GM21528 (cell line): ENCODE data around the gene SIX5.

Experiments used
- ATAC-seq: cut with Tn5 transposase; IDR thresholded peaks from one replicate; pipeline ENCODE4 v1.9.1; 2021; ENCODE audit warnings: mild to moderate bottlenecking, moderate library complexity; ENCODE audit not compliant: unreplicated experiment, low FRiP score

The SIX5 gene

GRCh38 chr19:45778010-45778661, 9.1 kb upstream of the SIX5 start:
- ATAC-seq, result no peak

GRCh38 chr19:45777395-45777961, 8.4 kb upstream of the SIX5 start:
- no peak for ATAC-seq

GRCh38 chr19:45774765-45775164, 5.7 kb upstream of the SIX5 start:
- ATAC-seq, result no peak

- no peak for ATAC-seq
These were observed 4.3 kb upstream of the SIX5 start for GRCh38 chr19:45773384-45773783.

GRCh38 chr19:45772912-45773311, 3.9 kb upstream of the SIX5 start:
- ATAC-seq, result no peak

- ATAC-seq, result no peak
These were observed 3.2 kb upstream of the SIX5 start for GRCh38 chr19:45772130-45772840.

- no peak for ATAC-seq
These were observed 2.4 kb upstream of the SIX5 start for GRCh38 chr19:45771311-45771933.

GRCh38 chr19:45770192-45771101, 1.4 kb upstream of the SIX5 start:
- ATAC-seq, result peak; percentile 46

GRCh38 chr19:45769821-45770191, 754 bp upstream of the SIX5 start:
- no peak for ATAC-seq

GRCh38 chr19:45768655-45768983, 433 bp downstream of the SIX5 start:
- ATAC-seq, result no peak

GRCh38 chr19:45767881-45768654, 984 bp downstream of the SIX5 start:
- ATAC-seq, result no peak

- no peak for ATAC-seq
These were observed 1.6 kb downstream of the SIX5 start for GRCh38 chr19:45767410-45767880.

- ATAC-seq, result no peak
These were observed 2.1 kb downstream of the SIX5 start for GRCh38 chr19:45766869-45767346.

GRCh38 chr19:45766296-45766868, 2.7 kb downstream of the SIX5 start:
- no peak for ATAC-seq

- ATAC-seq, result no peak
These were observed 3.3 kb downstream of the SIX5 start for GRCh38 chr19:45765702-45766295.

- no peak for ATAC-seq
These were observed 3.9 kb downstream of the SIX5 start for GRCh38 chr19:45764945-45765701.

- no peak for ATAC-seq
These were observed 4.6 kb downstream of the SIX5 start for GRCh38 chr19:45764475-45764874.

- ATAC-seq, result no peak
These were observed 5.3 kb downstream of the SIX5 start for GRCh38 chr19:45763691-45764294.
